HG03039 (cell line): ENCODE data around the gene CSKMT.
A peak's percentile ranks its signal among the peaks of the same experiment; 100 is the strongest.
"Not testable (repeated sequence)": the region's sequence is repeated elsewhere in the genome, so short reads cannot be mapped to it uniquely, and the experiment has no call there.

Experiments
- ATAC-seq: cut with Tn5 transposase; IDR thresholded peaks from one replicate; pipeline ENCODE4 v1.9.1; 2021; ENCODE audit warnings: mild to moderate bottlenecking, moderate library complexity; ENCODE audit not compliant: unreplicated experiment

CSKMT gene

GRCh38 chr11:62687508-62688396 is 22.6 kb downstream of the CSKMT start:
- no peak for ATAC-seq

DNA sequence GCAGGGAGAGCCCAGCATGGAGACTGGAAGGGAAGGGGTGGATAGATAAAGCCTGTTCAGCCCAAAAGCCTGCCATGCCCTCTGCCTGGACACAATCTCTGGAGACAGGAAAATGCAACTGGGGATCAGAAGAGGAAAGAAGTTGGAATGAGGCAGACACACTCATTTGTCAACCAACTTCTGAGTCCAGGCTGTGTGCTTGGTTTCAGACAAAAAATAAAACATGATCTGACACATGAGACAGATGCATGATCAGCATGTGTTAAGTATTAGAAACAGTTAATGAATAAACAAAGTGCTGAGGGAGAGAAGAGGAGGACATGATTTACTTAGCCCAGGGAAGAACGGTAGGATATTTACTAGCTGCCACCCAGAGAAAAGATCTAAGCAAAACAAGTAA is 23.4 kb downstream of the CSKMT start:
- no peak for ATAC-seq

DNA sequence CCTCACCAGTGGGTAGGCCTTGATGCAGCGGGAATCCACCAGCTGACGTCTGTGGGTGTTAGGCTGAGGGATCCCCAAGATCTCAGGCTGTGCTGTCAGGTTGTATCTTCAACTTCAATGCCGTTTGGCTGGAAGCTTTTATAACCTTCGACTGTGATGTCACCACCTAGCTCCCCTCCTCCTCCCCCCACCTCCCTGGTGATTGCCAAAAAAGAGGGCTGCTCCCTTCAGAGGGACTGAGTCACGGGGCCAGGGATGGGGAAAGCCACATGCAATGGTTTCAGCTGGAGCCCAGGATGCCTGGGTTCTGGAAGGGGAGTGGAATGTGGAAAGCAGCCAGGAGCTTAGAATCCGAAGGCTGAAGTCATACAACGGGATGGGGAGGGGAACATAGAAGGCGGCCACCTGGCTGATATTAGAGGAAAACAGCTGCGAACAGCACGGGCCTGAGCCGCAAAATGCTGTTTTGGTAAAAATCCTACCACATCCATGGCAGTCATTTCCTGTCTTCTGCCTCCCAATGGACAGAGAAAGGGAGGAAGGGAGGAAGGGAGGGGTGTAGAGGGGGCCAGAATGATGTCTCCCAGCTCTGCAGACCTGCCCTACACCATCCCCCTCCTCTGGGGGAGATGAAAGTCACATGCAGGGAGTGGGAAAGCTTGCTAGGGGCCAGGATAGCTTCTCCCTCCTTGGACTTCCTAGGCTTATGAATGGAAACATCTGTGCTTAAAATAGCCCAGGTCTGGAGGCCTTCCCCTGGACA is 24.5 kb downstream of the CSKMT start, which contains the start of gene LRRN4CL:
LRRN4CL (minus strand) TSS at position 110 of the 763 bp plus-strand sequence. CDS start 1,022 bp downstream, outside the sequence.
- no peak for ATAC-seq

GRCh38 chr11:62693624-62694023 is 28.5 kb downstream of the CSKMT start:
- not testable (repeated sequence) for ATAC-seq

- ATAC-seq, result no peak
Observed at GRCh38 chr11:62694455-62695167, 29.5 kb downstream of the CSKMT start.

DNA sequence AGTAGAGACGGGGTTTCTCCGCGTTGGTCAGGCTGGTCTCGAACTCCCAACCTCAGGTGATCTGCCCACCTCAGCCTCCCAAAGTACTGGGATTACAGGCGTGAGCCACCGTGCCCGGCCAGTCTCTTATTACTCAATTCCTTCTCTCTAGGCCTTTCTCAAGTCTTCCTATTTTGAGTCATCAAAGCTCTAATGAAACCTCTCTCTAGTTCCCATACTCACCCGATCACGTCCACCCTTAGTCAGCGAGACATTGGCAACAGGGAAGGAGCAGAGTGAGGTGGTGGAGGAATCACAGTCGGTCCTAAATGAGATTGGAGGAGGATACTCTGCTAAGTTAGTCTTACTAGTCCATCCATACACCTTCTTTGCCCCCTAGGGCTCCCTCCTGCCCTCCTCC is 37.1 kb downstream of the CSKMT start:
- ATAC-seq, result no peak

DNA sequence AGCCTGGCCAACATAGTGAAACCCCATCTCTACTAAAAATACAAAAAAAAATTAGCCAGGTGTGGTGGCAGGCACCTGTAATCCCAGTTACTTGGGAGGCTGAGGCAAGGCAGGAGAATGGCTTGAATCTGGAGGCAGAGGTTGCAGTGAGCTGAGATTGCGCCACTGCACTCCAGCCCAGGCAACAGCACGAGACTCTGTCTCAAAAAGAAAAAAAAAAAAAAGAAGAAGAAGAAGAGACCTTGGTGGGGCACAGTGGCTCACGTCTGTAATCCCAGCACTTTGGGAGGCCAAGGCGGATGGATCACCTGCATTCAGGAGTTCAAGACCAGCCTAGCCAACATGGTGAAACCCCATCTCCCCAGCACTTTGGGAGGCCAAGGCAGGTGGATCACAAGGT is 38.8 kb downstream of the CSKMT start:
- ATAC-seq, result not testable (repeated sequence)

DNA sequence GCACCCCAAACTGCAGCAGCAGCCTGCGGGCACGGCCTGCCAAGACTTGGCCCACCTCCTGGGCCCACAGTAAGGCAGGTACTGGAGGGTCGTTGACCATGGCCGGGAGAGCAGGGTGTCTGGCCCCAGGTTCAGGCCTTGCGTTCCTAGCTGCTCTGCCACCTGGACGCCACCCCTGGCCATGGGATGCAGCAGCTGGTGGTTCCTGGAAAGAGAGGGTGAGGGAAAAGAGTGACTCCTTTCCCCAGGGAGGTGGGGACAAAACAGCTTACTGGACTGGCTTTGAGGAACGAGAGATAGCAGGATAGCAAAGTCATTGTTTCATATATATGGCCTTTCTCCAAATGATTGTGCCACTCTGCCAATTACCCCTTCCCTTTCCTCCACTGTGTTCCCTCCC is 40.3 kb downstream of the CSKMT start:
- ATAC-seq, result no peak

DNA sequence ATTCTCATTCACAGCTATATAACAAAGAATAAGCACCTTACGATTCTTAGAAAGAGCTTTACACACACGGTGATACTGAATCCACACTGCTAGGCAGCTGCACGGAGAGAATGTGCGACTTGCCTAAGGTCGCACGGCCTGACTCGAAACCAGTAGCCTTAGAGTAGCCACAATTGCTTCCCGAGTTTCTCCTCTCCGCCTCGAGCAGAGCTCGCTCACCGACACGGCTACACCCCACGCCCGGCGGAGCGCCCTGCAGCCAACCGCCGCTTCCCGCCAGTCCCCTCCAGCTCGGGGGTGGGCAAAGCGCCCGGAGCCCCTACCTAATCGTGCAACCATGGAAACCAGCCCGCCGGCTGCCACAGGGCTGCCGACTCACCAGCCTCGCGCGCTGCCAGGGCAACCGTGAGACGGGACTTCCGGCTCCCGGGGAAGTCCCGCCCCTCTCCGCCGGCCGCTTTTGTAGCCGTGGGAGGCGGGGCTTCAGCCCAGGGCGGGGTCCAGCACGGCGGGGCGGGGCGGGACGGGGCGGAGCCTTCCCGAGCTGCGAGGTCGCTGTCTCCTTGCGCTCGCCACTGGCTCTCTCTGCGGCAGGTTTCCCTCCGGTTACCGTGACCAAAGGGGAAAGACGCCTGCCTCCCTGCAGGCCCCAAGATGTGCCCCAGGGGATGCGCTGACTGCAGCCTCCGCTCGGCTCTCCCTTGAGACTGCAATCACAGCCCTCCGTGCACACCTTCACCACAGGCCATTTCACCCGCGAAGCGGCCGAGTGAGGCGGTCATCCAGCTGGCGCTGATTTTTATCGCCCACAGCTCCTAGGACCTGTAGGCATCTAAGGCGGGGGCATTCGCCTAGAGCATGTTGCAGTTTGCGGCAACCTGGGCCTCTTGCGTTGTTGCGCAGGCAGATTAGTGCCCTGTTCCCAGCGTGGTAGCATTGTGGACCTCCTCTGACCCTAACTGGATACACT is 41.1 kb downstream of the CSKMT start:
- peak; percentile 53 for ATAC-seq

DNA sequence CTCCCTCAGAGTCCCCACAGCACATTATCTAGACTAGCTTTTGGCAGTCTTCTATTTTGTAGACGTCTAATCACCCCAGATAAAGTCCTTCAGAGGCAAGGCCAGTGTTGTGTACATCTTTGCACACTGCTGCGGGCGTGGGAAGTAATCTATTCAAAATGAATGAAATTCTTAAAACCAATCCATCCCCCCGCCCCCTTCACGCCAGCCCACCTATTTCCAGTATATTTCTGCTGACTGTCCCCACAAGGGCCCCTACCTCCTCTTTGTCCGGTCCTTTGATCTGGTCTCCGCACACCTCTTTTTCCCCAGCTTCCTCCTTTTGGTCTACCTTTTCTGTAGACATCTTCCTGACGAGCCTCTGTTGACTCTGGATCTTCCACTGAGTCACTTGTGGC is 41.7 kb downstream of the CSKMT start:
- no peak for ATAC-seq

DNA sequence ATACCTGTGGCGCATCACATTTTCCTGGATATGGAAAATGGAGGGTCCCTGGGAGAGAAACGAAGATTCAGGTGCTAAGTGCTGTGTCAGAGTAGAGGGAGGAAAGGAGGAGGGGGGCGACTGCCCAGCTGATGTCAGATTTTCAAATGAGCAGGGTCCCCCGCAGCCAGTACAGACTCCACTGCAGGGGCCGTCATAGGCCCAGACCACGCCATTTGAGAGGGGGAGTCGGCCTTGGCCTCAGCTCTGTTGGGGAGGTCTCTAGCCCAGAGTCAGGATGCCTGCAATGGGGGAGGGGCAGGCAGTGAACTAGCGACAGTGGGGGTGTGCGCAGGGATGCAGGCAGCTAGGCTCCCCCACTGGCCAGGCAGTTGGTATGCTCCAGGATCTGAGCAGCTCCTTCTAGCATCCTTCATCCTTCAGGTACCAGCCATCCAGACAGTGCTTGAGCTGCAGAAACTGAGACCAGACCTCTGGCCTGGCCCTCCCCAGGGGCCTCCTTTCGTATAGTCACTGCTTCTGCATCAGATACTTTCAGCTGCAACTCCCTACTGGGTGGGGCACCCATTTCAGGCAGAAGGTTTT is 42.3 kb downstream of the CSKMT start, which contains the start of the genes BSCL2 and GNG3:
BSCL2 (minus strand) TSS at position 148 of the 585 bp plus-strand sequence. CDS start 229 bp downstream, outside the sequence.
GNG3 (plus strand) TSS at position 400 of the 585 bp plus-strand sequence. CDS start 620 bp downstream, outside the sequence.
- ATAC-seq, result no peak

DNA sequence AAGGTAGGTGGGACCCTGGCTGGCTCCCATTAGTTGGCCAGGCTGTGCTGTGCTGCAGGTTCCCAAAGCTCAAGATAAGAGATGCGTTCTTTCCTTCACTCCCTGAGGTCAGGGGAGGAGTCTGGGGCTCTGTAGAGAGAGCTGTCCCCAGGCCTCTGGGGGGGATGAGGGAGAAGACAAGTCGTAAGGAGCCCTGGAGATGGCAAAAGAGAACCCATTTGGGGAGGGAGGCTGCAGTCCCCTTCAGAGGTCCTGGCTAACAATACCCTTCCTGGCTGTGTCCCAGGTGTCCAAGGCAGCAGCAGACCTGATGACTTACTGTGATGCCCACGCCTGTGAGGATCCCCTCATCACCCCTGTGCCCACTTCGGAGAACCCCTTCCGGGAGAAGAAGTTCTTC is 43.3 kb downstream of the CSKMT start:
- ATAC-seq, result no peak

GRCh38 chr11:62708793-62709192 is 43.7 kb downstream of the CSKMT start:
- no peak for ATAC-seq

GRCh38 chr11:62709247-62710000 is 44.3 kb downstream of the CSKMT start:
- peak; percentile 44 for ATAC-seq

DNA sequence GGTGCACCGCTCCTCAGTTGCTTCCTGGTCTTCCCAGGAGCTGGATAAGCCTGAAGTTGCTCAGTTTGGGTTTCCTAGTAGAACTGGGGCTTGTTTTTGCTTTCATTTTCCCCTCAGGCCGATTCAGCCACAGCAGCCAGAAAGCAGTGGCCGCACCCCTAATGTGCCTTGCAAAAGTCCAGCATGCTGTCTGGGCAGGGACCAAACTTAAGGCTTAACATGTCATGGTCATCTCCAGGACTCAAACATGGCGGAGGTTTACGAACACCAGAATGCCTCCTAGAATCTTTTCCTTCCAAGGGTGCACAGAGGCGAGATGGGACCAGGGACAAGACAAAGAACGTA is 44.9 kb downstream of the CSKMT start:
- no peak for ATAC-seq

DNA sequence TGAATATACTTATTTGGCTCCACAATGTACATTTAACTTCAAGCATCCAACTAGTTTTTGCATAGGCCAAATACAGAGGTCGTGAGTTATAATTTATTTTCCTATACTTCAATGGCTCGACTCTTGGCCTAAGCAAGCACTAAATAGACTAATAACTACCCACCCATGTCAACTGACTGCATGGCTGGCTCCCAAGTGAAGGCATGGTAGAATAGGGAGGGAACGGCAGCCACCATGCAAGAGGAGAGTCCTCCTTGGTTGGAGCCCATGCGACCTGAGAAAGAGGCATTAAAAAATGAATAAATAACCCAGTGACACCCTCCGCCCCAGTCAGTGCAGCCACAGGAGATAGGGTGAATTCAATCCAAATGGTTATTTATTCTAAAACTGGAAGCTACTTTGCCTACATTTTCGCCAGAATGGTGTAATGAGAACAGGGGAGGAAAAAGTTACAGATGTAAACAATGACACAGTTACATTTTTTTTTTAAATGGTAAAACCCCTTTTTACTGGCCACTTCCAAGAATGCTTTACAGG is 47.2 kb downstream of the CSKMT start:
- no peak for ATAC-seq

DNA sequence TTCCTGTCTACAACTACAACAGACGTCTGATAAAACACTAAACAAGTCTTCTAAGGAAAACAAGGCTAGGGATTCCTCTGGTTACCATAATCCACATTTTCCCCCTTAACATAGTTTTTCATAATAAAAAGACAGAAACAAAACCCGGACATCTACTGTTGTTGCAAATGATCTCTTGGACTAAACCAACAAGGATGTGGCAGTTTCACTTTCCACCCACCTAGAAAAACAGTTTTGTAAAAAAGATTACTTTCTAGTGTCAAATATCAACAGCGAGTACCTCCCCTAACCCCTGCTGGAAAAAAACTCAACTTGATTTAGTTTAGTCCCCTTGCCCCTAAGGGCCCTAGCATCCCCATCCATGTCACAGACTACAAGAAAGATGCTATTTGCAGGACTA is 47.7 kb downstream of the CSKMT start:
- no peak for ATAC-seq

DNA sequence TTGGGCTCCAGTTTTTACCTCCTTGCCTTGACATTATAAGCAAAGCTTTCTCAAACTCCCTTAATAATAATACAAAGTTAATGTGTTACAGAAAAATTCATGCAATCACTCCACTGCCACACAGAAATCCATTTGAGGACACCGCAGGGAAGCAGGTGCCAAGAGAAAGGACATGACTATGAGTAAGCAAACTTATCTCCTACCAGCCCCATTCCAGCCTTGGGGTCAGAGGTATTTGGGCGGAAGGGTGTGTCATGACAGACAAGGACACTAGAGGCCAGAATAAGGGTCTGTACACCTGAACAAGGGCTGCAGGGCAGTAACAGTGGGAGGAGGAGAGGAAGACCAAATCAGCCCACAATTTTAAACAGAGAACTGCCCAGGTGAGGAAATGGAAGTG is 48.2 kb downstream of the CSKMT start:
- no peak for ATAC-seq
